Testis (tissue), 3 donors: ENCODE data around the gene DBN1. TPM values are rescaled to one million over a fixed set of nuclear protein-coding genes. Genes with fewer than 3 reads are reported as not detected.

Experiments used
- DNase-seq: peaks from one replicate; pipeline ENCODE4 v3.0.0-alpha.2; 2019
- H3K27ac ChIP-seq, 2 donors: fragments of 200-600 bp; sonication (generic); one replicate each; pipeline ENCODE4 v1.5.1; 2019
- H3K27me3 ChIP-seq: fragments of 200-600 bp; sonication (generic); one replicate; pipeline ENCODE4 v1.5.1; 2019
- H3K36me3 ChIP-seq: fragments of 200-600 bp; sonication (generic); one replicate; pipeline ENCODE4 v1.5.1; 2017; ENCODE audit warnings: low read depth; ENCODE audit errors: missing control alignments
- H3K4me1 ChIP-seq: fragments of 200-600 bp; sonication (generic); one replicate; pipeline ENCODE4 v1.5.1; 2019
- H3K4me3 ChIP-seq, 2 donors: fragments of 200-600 bp; sonication (generic); one replicate each; pipeline ENCODE4 v1.5.1; 2017 to 2019
- H3K9me3 ChIP-seq: fragments of 200-600 bp; sonication (generic); one replicate; pipeline ENCODE4 v1.5.1; 2017
- CTCF ChIP-seq, 3 experiments: fragments of 450-650 bp in 2 of 3; fragments of 200-600 bp in 1 of 3; sonication (generic) in 1 of 3; IDR thresholded peaks; one replicate each; pipeline ENCODE4 v1.5.1; 2016 to 2019; ENCODE audit warnings: antibody characterized with exemption in 3 of 3, mild to moderate bottlenecking in 2 of 3, moderate library complexity in 1 of 3
- POLR2A ChIP-seq: fragments of 450-650 bp; IDR thresholded peaks from one replicate; pipeline ENCODE4 v1.6.1; 2017; ENCODE audit warnings: antibody characterized with exemption, mild to moderate bottlenecking, moderate library complexity
- WGBS, 2 donors: methylation state at CpG; one replicate each; pipeline ENCODE4 v1.1.5; 2018; 5-methylcytosine and 5-hydroxymethylcytosine counted together
- intact Hi-C: fragments of 100-400 bp; cut with DNase I; formaldehyde crosslinking; loops from one replicate; pipeline ENCODE4 v1.15.1; 2023; ENCODE audit warnings: low total_unique reads
- polyA plus RNA-seq: library from polyadenylated mRNA; stranded (reverse); fragments of 350-450 nt; fragmentation: Illumina TruSeq; extraction: RNeasy Lipid Tissue Mini Kit (QIAGEN cat#74804); gene quantifications from one replicate; pipeline ENCODE4 v1.2.3, GENCODE V29; 2014; ENCODE audit warnings: low read depth, low replicate concordance; ENCODE audit not compliant: insufficient read depth
- total RNA-seq, 2 donors: library from RNA; depleted of rRNA; stranded (reverse); fragments of >200 nt; gene quantifications; one replicate each; pipeline ENCODE4 v1.2.3, GENCODE V29; 2016

DBN1 gene
- total and polyA plus RNA-seq, 3 donors from 2014 or later: 50.5 to 83.1 (median 69.6) TPM

- Histone ChIP-seq H3K4me3 (no peak overlapping the region), H3K27ac (no peak overlapping the region), H3K9me3 (no peaks in the 10 kb centered on the region), H3K4me1 (peaks cover 46% of the 10 kb centered on the region), H3K27me3 (no peaks in the 10 kb centered on the region), H3K36me3 (no peaks in the 10 kb centered on the region)
- no peak for DNase-seq
- 68 to 78% methylated on average over 6 of the region's 6 CpGs for WGBS, 2 donors
- intact Hi-C loops: loop anchor here (10.0 kb wide), 1 partner anchor 105 kb away; no protein-coding TSS in a partner anchor
- no peak for TF ChIP-seq POLR2A
- no peak for TF ChIP-seq CTCF (IDR thresholded peaks at IDR 0.05)
These were observed 26.4 kb upstream of the DBN1 start for GRCh38 chr5:177499842-177500241.

GRCh38 chr5:177498013-177498787 lies 24.8 kb upstream of the DBN1 start:
- WGBS, 2 donors: 5 to 10% methylated on average over 34 to 48 of the region's 48 CpGs
- intact Hi-C loops: no loop called here
- Histone ChIP-seq H3K9me3 (no peaks in the 10 kb centered on the region), H3K4me1 (peaks cover 56% of the 10 kb centered on the region), H3K36me3 (no peaks in the 10 kb centered on the region), H3K27me3 (no peaks in the 10 kb centered on the region), H3K27ac (peak overlapping the region; percentile 25 to 86), H3K4me3 (peak overlapping the region; percentile 58 to 85)
- TF ChIP-seq CTCF (IDR thresholded peaks at IDR 0.05) (no peak), POLR2A (no peak)
- DNase-seq: peak; percentile 44

- Histone ChIP-seq H3K4me3 (peak within 1 kb of the TSS; percentile 58 to 85), H3K4me1 (peaks cover 59% of the 10 kb centered on the region), H3K36me3 (no peaks in the 10 kb centered on the region), H3K9me3 (no peaks in the 10 kb centered on the region), H3K27me3 (no peaks in the 10 kb centered on the region), H3K27ac (peak within 1 kb of the TSS; percentile 85 to 86)
- peak; percentile 97 for DNase-seq
- intact Hi-C loops: no loop called here
- WGBS, 2 donors: 1% methylated on average over 19 to 51 of the region's 73 CpGs
- TF ChIP-seq CTCF (IDR thresholded peaks at IDR 0.05): peak in 1 of 3 experiments; percentile 12
- TF ChIP-seq POLR2A: peak; percentile 88
These were observed 24.0 kb upstream of the DBN1 start, which contains the start of gene PDLIM7 for GRCh38 chr5:177497292-177498012. TSS of gene PDLIM7 (minus strand) at chr5:177497604. CDS start at chr5:177496512, 1,092 bp downstream.

- Histone ChIP-seq H3K4me3 (peak overlapping the region; percentile 58 to 85), H3K27me3 (no peaks in the 10 kb centered on the region), H3K9me3 (no peaks in the 10 kb centered on the region), H3K27ac (peak overlapping the region; percentile 85 to 86), H3K4me1 (peaks cover 57% of the 10 kb centered on the region), H3K36me3 (no peaks in the 10 kb centered on the region)
- 1 to 10% methylated on average over 2 to 29 of the region's 29 CpGs for WGBS, 2 donors
- intact Hi-C loops: no loop called here
- peak; percentile 74 for DNase-seq
- TF ChIP-seq POLR2A (no peak), CTCF (IDR thresholded peaks at IDR 0.05) (no peak)
These were observed 23.4 kb upstream of the DBN1 start for GRCh38 chr5:177496727-177497291.
